ENCODE measurements around the gene GID8.

GID8 gene

DNA sequence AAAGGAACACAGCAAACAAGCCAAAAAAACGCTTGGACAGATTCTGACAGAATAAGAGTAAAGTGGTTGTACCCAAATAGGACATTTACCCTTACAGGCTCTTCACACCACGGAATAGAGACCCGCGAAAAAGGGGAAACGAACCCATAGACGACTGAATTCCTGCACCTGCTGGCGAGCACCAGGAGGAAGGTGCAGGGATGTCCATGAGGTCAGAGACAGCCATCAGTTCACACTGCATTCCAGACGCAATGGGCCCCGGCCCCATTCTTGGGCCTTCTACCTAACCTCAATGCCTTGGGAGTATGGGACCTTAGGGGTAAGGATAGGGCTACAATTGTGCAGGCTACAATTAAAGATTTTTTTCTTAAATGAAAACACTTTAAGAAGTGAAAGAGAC, 6.5 kb upstream of the GID8 start:
- Histone ChIP-seq H3K4me1 (ENCODE audit: control insufficient read depth, insufficient read depth, low read length) (peaks cover 9% of the 10 kb centered on the region), H3K27me3 (ENCODE audit: control insufficient read depth, insufficient read depth, low read length) (no peaks in the 10 kb centered on the region), H3K4me3 (ENCODE audit: low read length) (no peak overlapping the region), H3K27ac (ENCODE audit: low read length) (no peak overlapping the region), H3K9me3 (ENCODE audit: control insufficient read depth, insufficient read depth, low read length) (no peaks in the 10 kb centered on the region), H3K36me3 (ENCODE audit: control insufficient read depth, insufficient read depth, low read length) (peaks cover 18% of the 10 kb centered on the region; the same call in 1 of the 2 replicates)
- no CpG with 5 or more reads among the region's 9 CpGs for WGBS (ENCODE audit: insufficient coverage, insufficient read length)
- DNase-seq (ENCODE audit: low read depth, low spot score) = no peak

DNA sequence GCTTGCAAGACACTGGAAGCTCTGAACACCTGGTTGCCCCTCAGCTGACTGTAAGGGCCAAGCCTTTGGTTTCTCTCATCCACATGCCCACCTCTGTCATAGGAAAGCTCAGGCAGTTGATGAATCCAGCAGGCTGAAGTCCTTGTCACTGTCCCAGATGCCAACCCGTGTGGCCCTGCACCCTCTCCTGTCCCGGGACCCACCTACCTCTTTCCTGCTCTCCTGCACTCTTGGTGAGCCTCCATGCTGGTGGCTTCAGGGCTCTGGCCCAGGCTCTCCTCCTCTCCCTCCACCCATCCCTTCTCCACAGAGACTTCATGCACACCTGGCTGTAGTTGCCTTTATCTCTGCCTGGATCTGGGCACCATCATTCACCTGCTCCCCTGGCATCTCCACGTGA, 4.0 kb upstream of the GID8 start:
- Histone ChIP-seq H3K4me3 (ENCODE audit: low read length) (no peak overlapping the region), H3K27me3 (ENCODE audit: control insufficient read depth, insufficient read depth, low read length) (no peaks in the 10 kb centered on the region), H3K9me3 (ENCODE audit: control insufficient read depth, insufficient read depth, low read length) (no peaks in the 10 kb centered on the region), H3K36me3 (ENCODE audit: control insufficient read depth, insufficient read depth, low read length) (peaks cover 18% of the 10 kb centered on the region; the same call in 1 of the 2 replicates), H3K4me1 (ENCODE audit: control insufficient read depth, insufficient read depth, low read length) (peaks cover 7% of the 10 kb centered on the region), H3K27ac (ENCODE audit: low read length) (no peak overlapping the region)
- no CpG with 5 or more reads among the region's 3 CpGs for WGBS (ENCODE audit: insufficient coverage, insufficient read length)
- no peak for DNase-seq (ENCODE audit: low read depth, low spot score)

DNA sequence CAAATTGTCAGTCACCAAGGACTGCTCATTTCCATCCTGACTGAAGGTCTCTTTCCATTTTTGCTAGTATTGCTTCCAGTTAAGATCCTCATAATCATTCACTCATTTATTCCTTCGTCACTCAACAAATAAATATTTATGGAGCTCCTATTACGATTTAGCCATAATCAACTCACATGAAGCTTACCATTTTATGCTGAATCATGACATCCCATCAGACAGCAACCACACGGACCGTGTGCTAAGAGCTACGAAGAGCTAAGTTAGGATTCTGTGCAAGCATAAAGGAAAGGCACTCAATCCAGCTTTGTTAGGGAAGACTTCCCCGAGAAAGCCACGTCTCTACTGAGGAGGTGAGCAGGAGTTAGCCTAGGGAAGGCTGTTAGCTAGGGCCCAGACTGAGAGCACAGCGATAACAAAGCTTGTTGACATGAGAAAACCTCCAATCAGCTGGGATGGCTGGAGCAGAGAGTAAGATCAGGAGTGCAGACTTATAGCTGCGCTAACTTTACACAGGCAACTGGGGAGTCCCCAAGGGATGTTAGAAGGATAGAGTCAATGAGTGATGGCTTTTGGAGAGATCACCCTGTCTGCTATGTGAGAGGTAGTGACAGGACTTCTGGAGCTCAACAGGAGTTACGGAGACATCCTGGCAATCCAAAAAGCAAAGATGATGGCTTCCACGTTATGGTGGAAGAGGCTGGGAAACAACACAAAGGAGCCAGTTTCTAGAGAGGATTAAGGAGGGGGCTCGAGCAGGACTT, 2.6 kb upstream of the GID8 start:
- peaks cover 8% of the 10 kb centered on the region for H3K4me1 ChIP-seq (ENCODE audit: control insufficient read depth, insufficient read depth, low read length)
- 100% methylated on average over 2 of the region's 12 CpGs for WGBS (ENCODE audit: insufficient coverage, insufficient read length)
- no peak overlapping the region for H3K27ac ChIP-seq (ENCODE audit: low read length)
- no peaks in the 10 kb centered on the region for H3K9me3 ChIP-seq (ENCODE audit: control insufficient read depth, insufficient read depth, low read length)
- no peak overlapping the region for H3K4me3 ChIP-seq (ENCODE audit: low read length)
- H3K27me3 ChIP-seq (ENCODE audit: control insufficient read depth, insufficient read depth, low read length) = no peaks in the 10 kb centered on the region
- H3K36me3 ChIP-seq (ENCODE audit: control insufficient read depth, insufficient read depth, low read length) = peaks cover 18% of the 10 kb centered on the region; the same call in 1 of the 2 replicates
- no peak for DNase-seq (ENCODE audit: low read depth, low spot score)

DNA sequence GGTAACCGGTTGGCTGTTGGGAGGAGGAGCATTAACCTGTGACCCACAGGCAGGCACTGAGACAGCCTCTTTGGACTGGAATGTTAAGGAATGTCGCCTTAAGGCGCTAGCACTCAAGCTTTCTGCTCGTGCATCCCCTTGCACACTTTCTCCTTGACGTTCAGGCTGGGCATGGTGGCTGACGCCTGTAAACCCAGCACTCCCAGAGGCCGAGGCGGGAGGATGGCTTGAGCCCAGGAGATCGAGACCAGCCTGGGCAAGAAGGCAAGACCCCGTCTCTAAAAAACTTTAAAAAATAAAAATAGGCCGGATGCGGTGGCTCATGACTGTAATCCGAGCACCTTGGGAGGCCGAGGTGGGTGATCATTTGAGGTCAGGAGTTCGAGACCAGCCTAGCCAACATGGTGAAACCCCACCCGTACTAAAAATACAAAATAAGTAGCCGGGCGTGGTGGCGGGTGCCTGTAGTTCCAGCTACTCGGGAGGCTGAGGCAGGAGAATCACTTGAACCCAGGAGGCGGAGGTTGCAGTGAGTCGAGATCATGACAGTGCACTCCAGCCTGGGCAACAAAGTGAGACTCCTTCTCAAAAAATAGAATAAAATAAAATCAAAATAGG, 1.9 kb upstream of the GID8 start:
- Histone ChIP-seq H3K4me1 (ENCODE audit: control insufficient read depth, insufficient read depth, low read length) (peaks cover 8% of the 10 kb centered on the region), H3K4me3 (ENCODE audit: low read length) (no peak overlapping the region), H3K27me3 (ENCODE audit: control insufficient read depth, insufficient read depth, low read length) (no peaks in the 10 kb centered on the region), H3K36me3 (ENCODE audit: control insufficient read depth, insufficient read depth, low read length) (peaks cover 18% of the 10 kb centered on the region; the same call in 1 of the 2 replicates), H3K9me3 (ENCODE audit: control insufficient read depth, insufficient read depth, low read length) (no peaks in the 10 kb centered on the region), H3K27ac (ENCODE audit: low read length) (no peak overlapping the region)
- WGBS (ENCODE audit: insufficient coverage, insufficient read length) = no CpG with 5 or more reads among the region's 22 CpGs
- DNase-seq (ENCODE audit: low read depth, low spot score) = no peak

DNA sequence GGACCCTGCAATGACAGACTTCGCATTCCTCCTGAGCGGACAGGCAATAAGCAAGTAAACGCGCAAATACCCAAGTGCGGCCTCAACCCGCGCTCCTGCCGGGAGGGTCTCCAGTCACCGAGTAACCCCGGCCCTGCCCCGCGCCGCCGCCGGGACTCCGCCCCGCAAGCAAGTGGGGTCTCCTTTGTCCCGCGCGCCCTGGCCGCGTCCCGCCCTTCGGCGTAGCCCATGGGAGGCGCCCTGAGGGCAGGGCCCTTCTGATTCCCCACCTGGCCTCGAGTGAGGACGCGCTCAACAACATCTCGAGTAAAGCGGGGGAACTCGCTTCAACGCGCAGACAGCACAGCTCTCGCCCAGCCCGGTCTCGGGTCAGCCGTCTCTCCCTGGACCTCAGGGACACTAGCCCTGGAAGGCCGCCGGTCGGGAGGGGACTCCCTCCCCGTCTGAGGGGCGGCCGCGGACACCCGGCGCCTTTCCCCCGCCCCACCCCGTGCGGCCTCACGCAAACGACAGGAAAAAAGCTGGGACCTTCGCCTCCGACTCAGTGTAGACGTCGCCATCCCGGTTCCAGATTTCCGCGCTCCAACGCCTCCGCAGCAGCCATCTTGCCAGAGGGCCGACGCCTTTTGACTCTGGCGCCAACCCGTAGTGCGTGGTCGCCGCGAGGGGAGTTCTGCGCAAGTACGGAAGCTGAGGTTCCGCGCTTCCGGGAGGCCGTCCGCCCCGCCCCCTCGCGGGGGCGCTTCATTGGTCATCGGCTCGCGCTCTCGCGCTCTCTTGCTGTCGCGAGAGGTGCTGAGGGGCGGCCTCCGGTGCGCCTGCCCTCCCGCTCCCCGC, 461 bp upstream of the GID8 start:
- DNase-seq (ENCODE audit: low read depth, low spot score) = no peak
- peak overlapping the region; percentile 91 for H3K4me3 ChIP-seq (ENCODE audit: low read length)
- H3K9me3 ChIP-seq (ENCODE audit: control insufficient read depth, insufficient read depth, low read length) = no peaks in the 10 kb centered on the region
- no peak overlapping the region for H3K27ac ChIP-seq (ENCODE audit: low read length)
- peaks cover 8% of the 10 kb centered on the region for H3K4me1 ChIP-seq (ENCODE audit: control insufficient read depth, insufficient read depth, low read length)
- WGBS (ENCODE audit: insufficient coverage, insufficient read length) = no CpG with 5 or more reads among the region's 92 CpGs
- H3K27me3 ChIP-seq (ENCODE audit: control insufficient read depth, insufficient read depth, low read length) = no peaks in the 10 kb centered on the region
- peaks cover 18% of the 10 kb centered on the region; the same call in 1 of the 2 replicates for H3K36me3 ChIP-seq (ENCODE audit: control insufficient read depth, insufficient read depth, low read length)

DNA sequence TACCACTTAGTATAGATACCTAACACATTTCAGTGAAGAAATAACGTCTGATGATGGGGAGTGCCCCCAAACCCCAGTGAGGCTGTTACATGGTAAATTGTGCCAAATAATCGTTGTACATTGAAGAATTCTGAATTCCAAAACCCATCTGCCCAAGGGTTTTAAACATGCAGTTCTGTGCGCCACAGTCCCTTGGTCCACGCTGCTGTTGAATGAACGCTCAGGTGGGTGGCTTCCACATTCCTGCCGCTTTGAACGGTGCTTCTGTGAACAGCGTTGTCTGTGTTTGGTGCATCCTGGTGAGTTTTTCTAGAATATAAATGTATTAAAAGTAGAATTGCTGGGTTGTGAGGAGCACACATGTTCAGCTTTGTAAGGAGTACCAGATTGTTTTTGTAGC, 2.9 kb downstream of the GID8 start:
- H3K36me3 ChIP-seq (ENCODE audit: control insufficient read depth, insufficient read depth, low read length) = peaks cover 20% of the 10 kb centered on the region
- no peaks in the 10 kb centered on the region for H3K9me3 ChIP-seq (ENCODE audit: control insufficient read depth, insufficient read depth, low read length)
- H3K27me3 ChIP-seq (ENCODE audit: control insufficient read depth, insufficient read depth, low read length) = no peaks in the 10 kb centered on the region
- no peak overlapping the region for H3K27ac ChIP-seq (ENCODE audit: low read length)
- no peak overlapping the region for H3K4me3 ChIP-seq (ENCODE audit: low read length)
- no peak for DNase-seq (ENCODE audit: low read depth, low spot score)
- no CpG with 5 or more reads among the region's 8 CpGs for WGBS (ENCODE audit: insufficient coverage, insufficient read length)
- peaks cover 2% of the 10 kb centered on the region for H3K4me1 ChIP-seq (ENCODE audit: control insufficient read depth, insufficient read depth, low read length)

DNA sequence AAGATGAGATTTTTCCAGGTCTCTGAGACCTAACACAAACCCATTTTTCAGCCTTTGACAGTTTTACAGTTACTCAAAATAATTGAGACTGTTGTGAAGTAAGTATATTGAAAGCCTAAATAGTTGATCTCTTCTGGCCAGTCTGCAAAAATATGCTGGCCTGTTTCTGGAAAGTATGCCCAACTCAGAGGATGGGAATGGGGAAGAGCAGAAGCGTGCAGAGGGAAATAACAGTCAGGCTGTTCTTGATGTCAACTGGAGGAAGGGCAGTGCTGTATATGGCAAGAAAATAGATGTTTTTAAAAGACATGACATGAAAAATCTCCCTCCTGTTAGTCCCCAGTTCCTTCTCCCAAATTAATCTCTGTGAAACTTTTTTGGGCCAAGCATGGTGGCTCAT, 3.8 kb downstream of the GID8 start:
- no CpG with 5 or more reads among the region's 1 CpG for WGBS (ENCODE audit: insufficient coverage, insufficient read length)
- peaks cover 23% of the 10 kb centered on the region for H3K36me3 ChIP-seq (ENCODE audit: control insufficient read depth, insufficient read depth, low read length)
- H3K27me3 ChIP-seq (ENCODE audit: control insufficient read depth, insufficient read depth, low read length) = no peaks in the 10 kb centered on the region
- no peak overlapping the region for H3K4me3 ChIP-seq (ENCODE audit: low read length)
- H3K27ac ChIP-seq (ENCODE audit: low read length) = no peak overlapping the region
- no peaks in the 10 kb centered on the region for H3K9me3 ChIP-seq (ENCODE audit: control insufficient read depth, insufficient read depth, low read length)
- DNase-seq (ENCODE audit: low read depth, low spot score) = no peak
- peaks cover 1% of the 10 kb centered on the region; the same call in 1 of the 2 replicates for H3K4me1 ChIP-seq (ENCODE audit: control insufficient read depth, insufficient read depth, low read length)

DNA sequence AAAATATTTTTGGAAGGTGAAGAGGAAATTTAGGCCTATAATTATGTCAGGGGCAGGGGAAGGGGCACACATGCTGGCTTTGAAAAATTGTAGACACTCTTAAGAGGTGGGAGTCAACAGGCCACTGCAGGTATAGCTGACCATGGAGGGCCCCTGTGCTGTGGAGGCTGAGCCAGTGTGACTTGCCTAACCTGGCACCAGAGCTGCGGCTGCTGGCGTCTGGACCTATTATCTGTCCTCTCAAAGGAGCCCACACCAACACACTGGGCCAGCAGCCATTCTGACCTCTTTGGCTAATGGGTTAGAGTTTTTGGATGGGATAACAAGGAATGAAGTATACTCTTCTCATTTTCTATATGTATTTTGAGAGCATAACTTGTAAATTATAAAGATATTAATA, 4.5 kb downstream of the GID8 start:
- H3K4me3 ChIP-seq (ENCODE audit: low read length) = no peak overlapping the region
- no peaks in the 10 kb centered on the region for H3K9me3 ChIP-seq (ENCODE audit: control insufficient read depth, insufficient read depth, low read length)
- H3K4me1 ChIP-seq (ENCODE audit: control insufficient read depth, insufficient read depth, low read length) = peaks cover 1% of the 10 kb centered on the region; the same call in 1 of the 2 replicates
- DNase-seq (ENCODE audit: low read depth, low spot score) = no peak
- no peak overlapping the region for H3K27ac ChIP-seq (ENCODE audit: low read length)
- WGBS (ENCODE audit: insufficient coverage, insufficient read length) = no CpG with 5 or more reads among the region's 2 CpGs
- peaks cover 23% of the 10 kb centered on the region for H3K36me3 ChIP-seq (ENCODE audit: control insufficient read depth, insufficient read depth, low read length)
- H3K27me3 ChIP-seq (ENCODE audit: control insufficient read depth, insufficient read depth, low read length) = no peaks in the 10 kb centered on the region

DNA sequence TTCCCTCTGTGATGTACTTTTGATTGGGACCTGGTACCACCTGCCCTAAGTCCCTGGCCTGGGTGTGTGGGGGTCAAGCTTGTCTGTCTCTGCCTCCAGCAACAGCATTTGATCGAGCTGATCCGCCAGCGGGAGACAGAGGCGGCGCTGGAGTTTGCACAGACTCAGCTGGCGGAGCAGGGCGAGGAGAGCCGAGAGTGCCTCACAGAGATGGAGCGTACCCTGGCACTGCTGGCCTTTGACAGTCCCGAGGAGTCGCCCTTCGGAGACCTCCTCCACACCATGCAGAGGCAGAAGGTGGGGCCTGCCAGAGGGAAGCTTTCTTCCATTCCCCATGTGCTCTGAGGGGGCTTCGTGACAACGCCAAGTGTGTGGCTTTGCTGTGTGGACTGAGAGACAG, 5.4 kb downstream of the GID8 start:
- Histone ChIP-seq H3K36me3 (ENCODE audit: control insufficient read depth, insufficient read depth, low read length) (peaks cover 23% of the 10 kb centered on the region), H3K9me3 (ENCODE audit: control insufficient read depth, insufficient read depth, low read length) (no peaks in the 10 kb centered on the region), H3K4me1 (ENCODE audit: control insufficient read depth, insufficient read depth, low read length) (peaks cover 1% of the 10 kb centered on the region; the same call in 1 of the 2 replicates), H3K27me3 (ENCODE audit: control insufficient read depth, insufficient read depth, low read length) (no peaks in the 10 kb centered on the region), H3K27ac (ENCODE audit: low read length) (no peak overlapping the region), H3K4me3 (ENCODE audit: low read length) (no peak overlapping the region)
- WGBS (ENCODE audit: insufficient coverage, insufficient read length) = no CpG with 5 or more reads among the region's 14 CpGs
- no peak for DNase-seq (ENCODE audit: low read depth, low spot score)

DNA sequence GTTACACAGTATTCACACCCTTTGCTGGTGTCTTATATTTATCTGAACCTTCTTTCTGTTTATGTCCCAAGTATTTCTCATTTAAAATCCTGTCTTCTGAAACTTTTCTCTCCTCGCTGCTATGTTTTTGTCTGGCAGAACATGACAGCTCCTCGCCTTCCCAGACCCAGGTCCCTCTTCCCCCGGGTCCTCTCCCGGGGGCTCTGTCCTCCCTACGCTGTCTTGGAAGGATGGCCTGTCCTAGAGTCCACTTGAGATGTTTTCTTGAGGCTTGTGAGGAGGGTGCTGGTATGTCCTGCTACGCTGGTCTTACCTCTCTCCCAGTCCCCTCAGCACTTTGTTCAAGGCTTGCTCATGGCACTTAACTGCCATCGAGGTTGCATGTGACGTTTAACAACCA, 6.2 kb downstream of the GID8 start:
- no CpG with 5 or more reads among the region's 8 CpGs for WGBS (ENCODE audit: insufficient coverage, insufficient read length)
- Histone ChIP-seq H3K27me3 (ENCODE audit: control insufficient read depth, insufficient read depth, low read length) (no peaks in the 10 kb centered on the region), H3K4me3 (ENCODE audit: low read length) (no peak overlapping the region), H3K36me3 (ENCODE audit: control insufficient read depth, insufficient read depth, low read length) (peaks cover 23% of the 10 kb centered on the region), H3K27ac (ENCODE audit: low read length) (no peak overlapping the region), H3K4me1 (ENCODE audit: control insufficient read depth, insufficient read depth, low read length) (peaks cover 1% of the 10 kb centered on the region; the same call in 1 of the 2 replicates), H3K9me3 (ENCODE audit: control insufficient read depth, insufficient read depth, low read length) (no peaks in the 10 kb centered on the region)
- no peak for DNase-seq (ENCODE audit: low read depth, low spot score)

Measured in iPS DF 6.9 (cell line).